Right lobe of liver (tissue), 4 donors: Measurements from ENCODE around the gene C2orf92.

Source experiments
- CTCF ChIP-seq, 4 donors: fragments of 200-600 bp in 3 of 4; fragments of 450-650 bp in 1 of 4; IDR thresholded peaks; one replicate each; pipeline versions ENCODE4 v1.5.1 to v1.8.0; 2016 to 2022; ENCODE audit warnings: antibody characterized with exemption in 4 of 4, mild to moderate bottlenecking in 2 of 4
- POLR2A ChIP-seq: fragments of 450-650 bp; IDR thresholded peaks from one replicate; pipeline ENCODE4 v1.6.1; 2017; ENCODE audit warnings: antibody characterized with exemption, mild to moderate bottlenecking
- donor health status: DM: no; HTN: no; CAD: no.
- donor health status: DM: no; HTN: no; CAD: no.
- donor health status: DM: no; HTN: yes; CAD: no.

GRCh38 chr2:97743913-97744312 lies 74.4 kb downstream of the C2orf92 start:
- TF ChIP-seq CTCF (IDR thresholded peaks at IDR 0.05) = no peak
- no peak for TF ChIP-seq POLR2A
